ENCODE data around the gene CR1. TPM values are rescaled to one million over a fixed set of nuclear protein-coding genes. Genes with fewer than 3 reads are reported as not detected.
A peak's percentile ranks its signal among the peaks of the same experiment; 100 is the strongest.

CR1 gene
- total RNA-seq, 2 experiments from 2014 or later: 0.14 to 0.18 TPM

DNA sequence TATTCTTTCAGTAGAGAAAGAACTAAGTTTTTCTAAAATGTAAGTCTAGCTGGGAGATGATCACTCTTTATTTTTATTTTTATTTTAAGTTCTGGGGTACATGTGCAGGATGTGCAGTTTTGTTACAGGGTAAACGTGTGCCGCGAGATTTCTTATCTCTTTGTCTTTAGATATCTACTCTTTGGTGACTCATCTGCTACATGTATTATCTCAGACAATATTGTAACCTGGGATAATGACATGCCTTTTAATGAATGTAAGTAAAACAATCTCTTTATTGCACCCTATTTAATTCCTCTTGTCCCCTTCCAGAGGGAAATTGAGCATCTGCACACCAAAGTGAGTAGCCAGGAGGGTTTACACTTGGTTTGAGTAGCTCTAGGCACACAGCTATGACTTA lies 32.4 kb upstream of the CR1 start:
- Mint-ChIP-seq H3K36me3 (ENCODE audit: low read depth) (peaks cover 1% of the 10 kb centered on the region), H3K27ac (peak overlapping the region; percentile 11), H3K4me1 (ENCODE audit: low read depth) (peaks cover 49% of the 10 kb centered on the region), H3K9me3 (no peaks in the 10 kb centered on the region), H3K4me3 (no peak overlapping the region), H3K27me3 (no peaks in the 10 kb centered on the region)
- TF ChIP-seq, protein P1, sequence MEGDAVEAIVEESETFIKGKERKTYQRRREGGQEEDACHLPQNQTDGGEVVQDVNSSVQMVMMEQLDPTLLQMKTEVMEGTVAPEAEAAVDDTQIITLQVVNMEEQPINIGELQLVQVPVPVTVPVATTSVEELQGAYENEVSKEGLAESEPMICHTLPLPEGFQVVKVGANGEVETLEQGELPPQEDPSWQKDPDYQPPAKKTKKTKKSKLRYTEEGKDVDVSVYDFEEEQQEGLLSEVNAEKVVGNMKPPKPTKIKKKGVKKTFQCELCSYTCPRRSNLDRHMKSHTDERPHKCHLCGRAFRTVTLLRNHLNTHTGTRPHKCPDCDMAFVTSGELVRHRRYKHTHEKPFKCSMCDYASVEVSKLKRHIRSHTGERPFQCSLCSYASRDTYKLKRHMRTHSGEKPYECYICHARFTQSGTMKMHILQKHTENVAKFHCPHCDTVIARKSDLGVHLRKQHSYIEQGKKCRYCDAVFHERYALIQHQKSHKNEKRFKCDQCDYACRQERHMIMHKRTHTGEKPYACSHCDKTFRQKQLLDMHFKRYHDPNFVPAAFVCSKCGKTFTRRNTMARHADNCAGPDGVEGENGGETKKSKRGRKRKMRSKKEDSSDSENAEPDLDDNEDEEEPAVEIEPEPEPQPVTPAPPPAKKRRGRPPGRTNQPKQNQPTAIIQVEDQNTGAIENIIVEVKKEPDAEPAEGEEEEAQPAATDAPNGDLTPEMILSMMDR (IDR thresholded peaks at IDR 0.05): no peak
- ChIA-PET CTCF (interaction anchor here (0.9 to 2.5 kb wide), 3 partner anchors 9 to 120 kb away, joined by 3 to 12 read pairs (median 4); partner anchors contain the start of gene CR2), POLR2A (interaction anchor here (1.7 kb wide), 1 partner anchor 9 kb away, joined by 4 read pairs; no protein-coding TSS in a partner anchor)
- peak; percentile 60 for ATAC-seq
- DNase-seq: no peak
- intact Hi-C loops (cut with micrococcal nuclease): no loop called here

DNA sequence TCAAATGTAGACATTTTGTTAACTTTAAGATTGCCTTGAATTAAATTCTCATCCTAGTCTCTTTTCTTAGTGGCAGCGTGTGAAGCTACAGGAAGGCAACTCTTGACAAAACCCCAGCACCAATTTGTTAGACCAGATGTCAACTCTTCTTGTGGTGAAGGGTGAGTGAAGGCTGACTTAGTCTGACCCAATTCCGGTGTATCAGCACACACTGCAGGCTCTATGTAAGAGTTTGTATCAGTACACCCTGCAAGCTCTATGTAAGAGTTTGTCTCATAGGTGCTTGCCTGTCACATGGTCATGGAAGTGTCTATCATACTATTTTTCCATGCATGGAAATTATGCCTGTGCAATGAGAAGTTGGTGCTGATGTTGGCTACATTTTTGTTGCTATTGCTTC lies 25.0 kb upstream of the CR1 start:
- DNase-seq: peak; percentile 34
- peak; percentile 98 for ATAC-seq
- ChIA-PET CTCF (interaction anchor here (1.1 kb wide), 1 partner anchor 14 kb away, joined by 4 read pairs; no protein-coding TSS in a partner anchor), POLR2A (interaction anchor here (1.0 kb wide), 2 partner anchors 8 to 9 kb away, joined by 3 read pairs; no protein-coding TSS in a partner anchor)
- Mint-ChIP-seq H3K4me3 (no peak overlapping the region), H3K27ac (peak overlapping the region; percentile 47), H3K4me1 (ENCODE audit: low read depth) (peaks cover 20% of the 10 kb centered on the region), H3K36me3 (ENCODE audit: low read depth) (peaks cover 13% of the 10 kb centered on the region), H3K27me3 (no peaks in the 10 kb centered on the region), H3K9me3 (no peaks in the 10 kb centered on the region)
- TF ChIP-seq, protein P1 (IDR thresholded peaks at IDR 0.05): no peak
- intact Hi-C loops (cut with micrococcal nuclease): no loop called here

DNA sequence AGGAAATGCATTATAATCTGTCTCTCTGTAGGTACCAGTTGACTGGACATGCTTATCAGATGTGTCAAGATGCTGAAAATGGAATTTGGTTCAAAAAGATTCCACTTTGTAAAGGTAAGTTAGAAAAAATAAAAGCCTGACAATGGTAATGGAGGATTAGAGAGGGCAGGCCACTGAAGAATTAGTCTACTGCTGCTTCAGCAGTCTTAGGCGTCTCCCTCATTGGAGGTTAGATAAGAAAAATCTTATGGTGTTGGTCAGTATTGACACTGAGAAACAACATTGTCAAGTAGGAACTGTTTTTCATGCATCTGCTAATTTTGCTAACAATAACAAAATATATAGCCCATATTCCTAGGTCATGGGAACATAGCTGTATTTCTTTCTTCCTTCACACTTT lies 21.7 kb upstream of the CR1 start:
- TF ChIP-seq, protein P1 (IDR thresholded peaks at IDR 0.05): no peak
- ChIA-PET POLR2A (interaction anchor here (1.2 kb wide), 1 partner anchor 10 kb away, joined by 3 read pairs; no protein-coding TSS in a partner anchor), CTCF (interaction anchor here (1.2 to 2.1 kb wide), 2 partner anchors 26 to 542 kb away, joined by 3 to 4 read pairs; no protein-coding TSS in a partner anchor)
- H3K4me1 Mint-ChIP-seq (ENCODE audit: low read depth): peaks cover 16% of the 10 kb centered on the region
- no peak overlapping the region for H3K4me3 Mint-ChIP-seq
- DNase-seq: no peak
- H3K27me3 Mint-ChIP-seq: no peaks in the 10 kb centered on the region
- intact Hi-C loops (cut with micrococcal nuclease): no loop called here
- H3K36me3 Mint-ChIP-seq (ENCODE audit: low read depth): peaks cover 13% of the 10 kb centered on the region
- ATAC-seq: no peak
- no peak overlapping the region for H3K27ac Mint-ChIP-seq
- no peaks in the 10 kb centered on the region for H3K9me3 Mint-ChIP-seq

DNA sequence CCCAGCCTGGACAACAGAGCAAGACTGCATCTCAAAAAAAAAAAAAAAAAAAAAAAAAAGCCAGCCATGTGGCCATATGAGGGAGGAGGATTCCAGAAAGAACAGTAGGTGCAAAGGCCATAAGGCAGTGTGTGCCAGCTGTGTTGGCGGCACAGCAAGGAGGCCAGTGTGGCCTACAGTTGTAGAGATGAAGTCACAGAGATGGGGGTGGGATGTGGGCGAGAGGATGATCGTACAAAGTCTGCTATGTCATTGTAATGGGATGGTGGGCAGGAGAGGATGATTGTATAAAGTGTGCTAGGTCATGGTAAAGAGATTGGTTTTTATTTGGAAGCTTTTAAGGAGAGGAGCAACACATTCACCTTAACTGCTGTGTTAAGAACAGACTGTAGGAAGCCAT lies 9.8 kb upstream of the CR1 start:
- DNase-seq (no peak), ATAC-seq (no peak)
- no peaks in the 10 kb centered on the region for H3K9me3 Mint-ChIP-seq
- intact Hi-C loops (cut with micrococcal nuclease): no loop called here
- ChIA-PET POLR2A (no interaction called here), CTCF (interaction anchor here (1.0 to 1.6 kb wide), 3 partner anchors 13 to 73 kb away, joined by 3 to 7 read pairs (median 4); no protein-coding TSS in a partner anchor)
- no peaks in the 10 kb centered on the region for H3K27me3 Mint-ChIP-seq
- TF ChIP-seq, protein P1 (IDR thresholded peaks at IDR 0.05): no peak
- no peak overlapping the region for H3K27ac Mint-ChIP-seq
- no peaks in the 10 kb centered on the region for H3K36me3 Mint-ChIP-seq (ENCODE audit: low read depth)
- no peak overlapping the region for H3K4me3 Mint-ChIP-seq
- H3K4me1 Mint-ChIP-seq (ENCODE audit: low read depth): no peaks in the 10 kb centered on the region

DNA sequence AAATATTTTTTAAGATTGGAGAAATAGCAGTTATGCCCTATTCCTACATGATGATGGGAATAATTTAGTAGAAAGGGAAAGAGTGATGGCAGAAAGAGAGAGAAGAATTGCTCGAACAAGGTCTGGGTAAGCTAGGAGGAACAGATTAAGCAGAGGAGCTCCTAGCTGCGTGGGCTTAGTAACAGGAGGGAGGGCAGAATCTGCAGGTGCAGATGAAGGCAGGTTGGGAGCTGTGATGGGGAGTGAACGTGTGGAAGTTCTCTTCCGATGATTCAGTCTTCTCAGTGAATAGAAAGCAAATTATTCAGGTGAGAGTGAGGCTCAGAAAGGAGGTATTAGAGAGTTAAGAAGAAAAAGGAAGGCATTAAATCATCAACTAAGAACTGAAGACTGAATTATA lies 8.3 kb upstream of the CR1 start:
- TF ChIP-seq, protein P1 (IDR thresholded peaks at IDR 0.05): no peak
- no peak for DNase-seq
- Mint-ChIP-seq H3K4me1 (ENCODE audit: low read depth) (no peaks in the 10 kb centered on the region), H3K4me3 (no peak overlapping the region), H3K27me3 (no peaks in the 10 kb centered on the region), H3K36me3 (ENCODE audit: low read depth) (no peaks in the 10 kb centered on the region), H3K9me3 (no peaks in the 10 kb centered on the region), H3K27ac (no peak overlapping the region)
- ChIA-PET CTCF (interaction anchor here (1.8 kb wide), 1 partner anchor 12 kb away, joined by 5 read pairs; no protein-coding TSS in a partner anchor), POLR2A (no interaction called here)
- intact Hi-C loops (cut with micrococcal nuclease): no loop called here
- no peak for ATAC-seq

Data from activated CD8-positive, alpha-beta T cell treated with anti-CD3 and anti-CD28 coated beads for 36 hours (primary cell).